Activated CD4-positive, CD25-positive, alpha-beta regulatory T cell (primary cell): Measurements from ENCODE around the gene IQCF6.
"Not testable (repeated sequence)": the region's sequence is repeated elsewhere in the genome, so short reads cannot be mapped to it uniquely, and the experiment has no call there.

Source experiments
- DNase-seq, 4 experiments: peaks; one replicate each; lab custom pipeline; 2025; lab: John Stamatoyannopoulos, UW

The IQCF6 gene

DNA sequence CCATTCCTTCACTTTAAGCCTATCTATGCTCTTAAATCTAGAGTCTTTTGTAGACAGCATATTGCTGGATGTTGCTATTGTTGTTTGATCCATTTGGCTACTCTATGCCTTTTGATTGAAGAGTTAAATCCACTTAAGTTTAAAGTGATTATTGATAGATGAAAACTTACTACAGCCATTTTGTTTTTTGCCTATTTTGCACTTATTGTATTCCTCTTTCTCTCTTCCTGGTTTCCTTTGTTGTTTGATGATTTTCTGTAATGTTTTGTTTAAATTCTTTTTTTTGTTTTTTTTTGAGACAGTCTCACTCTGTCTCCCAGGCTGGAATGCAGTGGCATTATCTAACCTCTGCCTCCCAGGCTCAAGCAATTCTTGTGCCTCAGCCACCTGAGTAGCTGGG, 19.8 kb downstream of the IQCF6 start:
- DNase-seq: no peak

- not testable (repeated sequence) for DNase-seq
Observed at GRCh38 chr3:51753763-51754750, 25.0 kb downstream of the IQCF6 start.

- no peak for DNase-seq
Observed at GRCh38 chr3:51751287-51751686, 27.8 kb downstream of the IQCF6 start.

GRCh38 chr3:51750878-51751277, 28.2 kb downstream of the IQCF6 start:
- no peak for DNase-seq

DNA sequence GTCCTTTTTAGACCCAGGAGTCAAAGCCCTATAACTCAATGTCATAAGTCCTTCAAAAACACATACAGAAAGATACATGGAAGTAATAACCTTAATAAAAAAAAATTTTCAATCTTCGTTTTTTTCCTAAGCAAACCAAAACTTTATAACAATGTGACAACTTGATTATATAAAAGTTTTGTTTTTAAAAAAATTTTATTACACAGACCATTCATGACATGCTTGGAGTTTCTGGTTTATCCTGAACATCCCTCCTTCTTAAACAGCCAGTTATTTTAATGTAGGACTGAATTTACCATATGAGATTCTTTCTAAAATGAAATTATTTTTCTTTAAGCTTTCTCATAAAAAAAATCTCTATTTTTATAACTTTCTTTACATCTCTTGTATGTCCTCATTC, 30.7 kb downstream of the IQCF6 start:
- no peak for DNase-seq

- no peak for DNase-seq
Observed at GRCh38 chr3:51747840-51748239, 31.2 kb downstream of the IQCF6 start.

DNA sequence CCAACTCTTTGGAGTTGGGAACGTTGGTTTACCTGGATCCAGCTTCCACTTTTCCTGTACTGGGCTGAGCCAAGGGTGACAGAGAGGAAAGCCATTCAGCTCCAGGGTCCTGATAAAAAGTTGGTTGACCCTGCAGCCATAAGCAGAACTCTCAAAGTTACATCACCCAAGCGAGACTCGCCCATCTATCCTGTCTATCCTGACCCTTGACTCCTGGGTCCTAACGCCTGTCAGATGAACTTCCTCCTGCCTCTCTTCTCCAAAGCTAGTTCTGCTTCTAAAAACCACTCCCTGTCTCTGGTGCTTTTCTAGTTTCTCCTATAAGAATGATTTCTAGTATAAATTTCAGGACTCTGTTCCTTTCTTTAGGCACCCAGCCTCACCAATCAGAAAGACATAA, 36.1 kb downstream of the IQCF6 start:
- not testable (repeated sequence) for DNase-seq

DNA sequence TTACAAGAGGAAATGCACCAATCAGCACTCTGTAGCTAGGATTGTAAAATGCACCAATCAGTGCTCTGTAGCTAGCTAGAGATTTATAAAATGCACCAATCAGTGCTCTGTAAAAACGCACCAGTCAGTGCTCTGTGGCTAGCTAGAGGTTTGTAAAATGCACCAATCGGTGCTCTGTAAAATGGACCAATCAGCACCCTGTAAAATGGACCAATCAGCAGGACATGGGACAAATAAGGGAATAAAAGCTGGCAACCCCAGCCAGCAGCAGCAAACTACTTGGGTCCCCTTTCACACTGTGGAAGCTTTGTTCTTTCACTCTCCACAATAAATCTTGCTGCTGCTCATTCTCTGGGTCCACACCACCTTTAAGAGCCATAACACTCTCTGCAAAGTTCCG, 36.7 kb downstream of the IQCF6 start:
- DNase-seq: not testable (repeated sequence)

GRCh38 chr3:51739110-51739509, 39.9 kb downstream of the IQCF6 start:
- DNase-seq: no peak

- DNase-seq: no peak
Observed at GRCh38 chr3:51735950-51736349, 43.1 kb downstream of the IQCF6 start.

- no peak for DNase-seq
Observed at GRCh38 chr3:51735039-51735438, 44.0 kb downstream of the IQCF6 start.

DNA sequence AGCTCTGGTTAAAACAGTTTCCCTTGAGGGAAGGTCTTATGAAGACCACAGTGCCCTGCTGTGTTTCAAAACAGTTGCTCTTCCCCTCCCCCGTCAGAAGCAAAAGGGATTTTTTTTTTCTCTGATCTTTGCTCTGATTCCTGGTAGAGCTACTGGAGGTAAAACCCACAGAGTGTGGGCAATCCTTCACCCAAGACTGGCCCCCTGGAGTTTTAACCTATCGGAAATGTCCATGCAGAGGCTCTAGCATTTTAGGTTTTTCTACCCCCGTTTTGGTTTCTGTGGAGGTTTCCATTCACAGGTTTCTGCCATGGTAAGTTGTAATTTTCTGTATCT, 44.5 kb downstream of the IQCF6 start:
- no peak for DNase-seq

DNA sequence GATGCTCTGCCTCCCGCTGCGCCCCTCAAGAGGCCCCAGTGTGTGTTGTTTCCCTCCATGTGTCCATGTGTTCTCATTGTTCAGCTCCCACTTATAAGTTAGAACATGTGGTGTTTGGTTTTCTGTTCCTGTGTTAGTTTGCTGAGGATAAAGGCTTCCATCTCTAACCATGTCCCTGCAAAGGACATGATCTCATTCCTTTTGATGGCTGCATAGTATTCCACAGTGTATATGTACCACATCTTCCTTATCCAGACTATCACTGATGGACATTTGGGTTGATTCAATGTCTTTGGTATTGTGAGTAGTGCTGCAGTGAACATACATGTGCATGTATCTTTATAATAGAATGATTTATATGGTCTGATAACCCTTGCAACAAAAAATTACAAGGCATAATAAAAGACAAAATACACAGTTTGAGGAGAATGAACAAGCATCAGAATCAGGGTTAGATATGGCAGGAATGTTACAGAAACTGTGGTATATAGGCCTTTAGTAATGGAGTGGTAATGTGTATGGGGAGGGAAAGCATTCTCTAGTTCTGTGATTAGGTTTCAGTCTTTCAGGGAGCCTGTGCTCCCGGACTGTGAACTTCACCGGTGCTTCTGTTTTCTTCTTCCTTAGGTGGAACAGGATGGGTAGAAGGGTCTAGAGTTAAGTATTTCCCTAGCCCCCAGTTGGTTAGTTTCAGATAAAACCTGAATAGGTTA, 45.0 kb downstream of the IQCF6 start:
- DNase-seq: no peak

DNA sequence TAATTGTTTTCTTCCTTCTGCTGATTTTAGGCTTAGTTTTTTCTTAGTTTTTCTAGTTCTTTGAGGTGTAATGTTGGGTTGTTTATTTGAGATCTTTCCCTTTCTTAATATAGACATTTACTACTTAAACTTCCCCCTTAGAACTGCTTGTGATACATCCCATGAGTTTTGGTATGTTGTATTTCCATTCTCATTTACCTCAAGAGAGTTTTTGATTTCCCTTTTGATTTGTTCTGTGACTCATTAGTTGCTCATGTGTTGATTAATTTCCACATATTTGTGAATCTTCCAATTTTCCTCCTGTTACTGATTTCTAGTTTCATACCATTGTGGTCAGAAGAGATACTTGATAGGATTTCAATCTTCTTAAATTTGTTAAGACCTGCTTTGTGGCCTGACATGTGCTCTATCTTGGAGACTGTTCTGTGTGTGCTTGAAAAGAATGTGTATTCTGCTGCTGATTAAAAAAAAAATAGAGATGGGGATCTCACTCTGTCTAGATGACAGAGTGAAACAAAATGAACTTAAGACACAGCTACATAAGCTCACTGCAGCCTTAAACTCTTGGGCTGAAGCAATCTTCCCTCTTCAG, 49.9 kb downstream of the IQCF6 start:
- no peak for DNase-seq
